ENCODE measurements around the gene ERBIN.

GRCh38 chr5:65900746-65901145 is 25.6 kb upstream of the ERBIN start:
- TF ChIP-seq EZH2 (IDR thresholded peaks at IDR 0.05; ENCODE audit: insufficient read depth, poor library complexity, severe bottlenecking) (no peak), EZH2phosphoT487 (IDR thresholded peaks at IDR 0.05; ENCODE audit: insufficient read depth, low read depth) (no peak)

Measured in GM23248 (cell line).